Measurements from ENCODE around the gene USP25. TPM values are rescaled to one million over a fixed set of nuclear protein-coding genes. Genes with fewer than 3 reads are reported as not detected.

Gene USP25
- total RNA-seq, 1 donor from 2014 or later, result 71.8 TPM

DNA sequence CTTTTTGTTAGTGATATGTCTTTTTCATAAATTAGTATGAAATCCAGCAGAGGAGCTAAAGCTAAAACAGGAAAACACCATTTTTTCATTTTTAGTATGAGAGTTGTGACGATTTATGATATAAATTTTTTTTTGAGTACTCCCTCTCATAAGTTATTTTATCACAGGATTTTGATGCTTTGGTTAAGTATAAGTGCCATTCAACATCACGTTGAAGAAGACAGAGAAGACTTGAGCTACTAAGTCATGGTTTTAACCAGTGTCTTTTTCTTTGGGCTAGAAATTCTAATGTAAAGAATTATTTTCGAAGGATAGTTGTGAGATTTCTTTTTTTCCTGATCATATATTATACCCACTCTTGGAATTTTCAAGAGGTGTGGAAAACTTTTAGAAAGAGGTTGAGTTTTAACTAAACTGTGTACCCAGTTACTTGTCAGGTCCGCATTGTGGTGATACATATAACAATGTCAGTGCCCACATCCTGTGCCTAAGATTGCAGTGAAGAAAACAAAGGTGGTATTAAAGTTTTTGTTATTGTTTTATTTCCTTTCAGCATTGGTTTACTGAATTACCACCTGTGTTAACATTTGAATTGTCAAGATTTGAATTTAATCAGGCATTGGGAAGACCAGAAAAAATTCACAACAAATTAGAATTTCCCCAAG, 93.8 kb downstream of the USP25 start:
- DNase-seq, result no peak

DNA sequence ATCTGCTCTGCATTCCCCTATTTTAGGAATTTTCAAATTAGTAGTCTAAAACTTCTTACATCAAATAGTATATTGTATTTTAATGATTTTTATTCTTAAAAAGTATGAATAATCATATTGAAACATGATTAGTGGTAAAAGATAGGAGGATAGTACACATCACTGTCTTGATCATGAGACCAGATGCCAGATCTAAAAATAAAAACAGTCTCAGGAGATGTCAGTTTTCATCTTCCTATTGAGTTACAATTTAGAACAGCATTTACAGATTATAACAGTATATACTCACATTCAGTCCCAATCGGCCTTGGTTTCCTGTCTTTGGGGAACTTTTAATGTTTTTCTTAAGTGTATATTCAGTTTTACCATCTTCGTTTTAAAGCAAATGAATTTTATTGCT, 95.9 kb downstream of the USP25 start:
- DNase-seq, result no peak

DNA sequence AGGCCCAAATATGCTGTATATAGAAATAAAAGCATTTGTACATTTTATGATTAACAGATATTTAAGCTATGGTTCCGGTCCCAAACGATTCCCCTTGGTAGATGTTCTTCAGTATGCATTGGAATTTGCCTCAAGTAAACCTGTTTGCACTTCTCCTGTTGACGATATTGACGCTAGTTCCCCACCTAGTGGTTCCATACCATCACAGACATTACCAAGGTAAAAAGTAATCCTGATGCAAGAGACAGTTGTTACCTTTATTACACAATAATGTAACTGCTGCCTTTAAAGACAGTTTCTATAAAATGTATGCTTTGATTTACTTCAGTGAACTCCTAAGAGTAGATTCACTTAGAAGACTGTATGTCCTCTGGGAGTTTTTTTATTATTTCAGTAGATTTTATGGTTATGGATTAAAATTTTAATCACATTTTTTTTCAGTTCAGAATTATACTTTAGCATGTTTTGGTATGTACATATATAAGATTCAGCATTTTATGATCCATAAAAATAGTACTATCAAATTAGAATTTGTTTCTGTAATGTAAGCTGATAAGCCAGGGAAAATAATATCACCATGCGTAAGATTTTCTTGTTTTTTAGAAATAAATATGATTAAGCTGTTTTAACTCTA, 96.5 kb downstream of the USP25 start:
- peak; percentile 81 for DNase-seq

DNA sequence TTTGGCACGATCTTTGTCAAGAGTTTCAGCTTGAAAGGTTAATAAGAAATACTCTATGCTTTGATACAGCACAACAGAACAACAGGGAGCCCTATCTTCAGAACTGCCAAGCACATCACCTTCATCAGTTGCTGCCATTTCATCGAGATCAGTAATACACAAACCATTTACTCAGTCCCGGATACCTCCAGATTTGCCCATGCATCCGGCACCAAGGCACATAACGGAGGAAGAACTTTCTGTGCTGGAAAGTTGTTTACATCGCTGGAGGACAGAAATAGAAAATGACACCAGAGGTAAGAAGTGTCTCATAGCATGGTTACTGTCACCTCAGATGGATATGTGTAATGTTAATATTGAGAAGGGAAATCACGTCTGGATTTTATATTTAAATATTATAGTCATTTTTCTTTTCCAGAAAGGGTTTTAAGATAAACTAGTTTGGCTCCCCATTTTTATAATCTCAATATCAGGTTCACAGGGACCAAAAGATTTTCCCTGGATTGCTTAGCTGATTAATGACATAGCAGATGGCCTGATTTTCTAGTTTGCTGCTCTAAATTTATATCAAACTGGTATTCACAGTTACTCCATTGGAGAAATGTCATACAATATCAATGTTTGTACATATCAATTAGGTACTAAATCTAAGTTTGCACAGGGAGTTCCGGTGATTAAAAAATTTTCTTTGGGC, 97.3 kb downstream of the USP25 start:
- DNase-seq, result no peak

DNA sequence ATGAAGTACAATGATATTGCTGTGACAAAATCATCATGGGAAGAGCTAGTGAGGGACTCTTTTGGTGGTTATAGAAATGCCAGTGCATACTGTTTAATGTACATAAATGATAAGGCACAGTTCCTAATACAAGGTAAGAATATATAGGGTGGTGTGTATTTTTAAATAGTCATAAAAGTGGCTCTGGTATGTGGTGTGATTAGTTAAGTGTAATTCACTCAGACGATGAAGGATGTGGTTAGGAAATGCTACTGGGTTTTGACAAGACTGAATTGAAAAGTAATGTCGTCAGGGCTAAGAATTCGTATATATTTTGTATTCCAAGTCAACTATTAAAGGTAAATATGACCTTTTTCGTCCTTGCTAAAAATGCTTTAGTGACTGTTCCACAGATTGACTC, 101.7 kb downstream of the USP25 start:
- DNase-seq, result no peak

DNA sequence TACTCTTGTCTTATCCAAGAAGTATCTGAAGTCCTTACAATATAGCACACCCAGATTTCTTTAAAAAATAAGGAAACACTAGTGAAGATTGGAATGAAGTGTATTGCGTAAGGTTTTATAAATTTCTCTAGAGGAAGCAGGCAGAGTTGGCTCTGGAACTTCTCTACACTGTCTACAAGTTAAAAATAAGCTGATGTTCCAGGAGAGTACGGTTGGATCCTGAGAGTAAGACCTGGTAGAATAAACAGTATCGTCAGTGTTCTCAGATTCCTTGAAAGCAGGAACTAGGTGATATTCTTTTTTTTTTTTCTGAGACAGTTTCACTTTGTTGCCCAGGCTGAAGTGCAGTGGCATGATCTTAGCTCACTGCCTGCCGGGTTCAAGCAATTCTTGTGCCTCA, 107.9 kb downstream of the USP25 start:
- no peak for DNase-seq

DNA sequence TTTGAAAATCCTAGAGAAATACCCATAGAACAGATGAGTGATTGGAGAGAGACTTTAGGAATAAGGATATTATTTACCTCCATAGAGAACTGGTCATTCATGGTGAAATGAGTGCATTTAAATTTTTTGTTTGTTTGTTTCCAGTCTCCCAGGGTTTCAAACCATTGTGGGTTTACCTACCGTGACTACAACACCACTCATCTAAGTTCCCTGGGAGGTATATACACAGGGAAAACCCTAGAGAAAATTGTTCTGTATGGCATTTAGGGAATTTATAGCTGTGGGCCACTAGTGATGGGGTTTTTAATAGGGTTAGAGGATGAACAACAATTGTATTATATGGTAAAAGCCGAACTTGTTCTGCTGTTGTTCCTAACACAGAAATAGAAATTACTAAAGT, 109.2 kb downstream of the USP25 start:
- no peak for DNase-seq

DNA sequence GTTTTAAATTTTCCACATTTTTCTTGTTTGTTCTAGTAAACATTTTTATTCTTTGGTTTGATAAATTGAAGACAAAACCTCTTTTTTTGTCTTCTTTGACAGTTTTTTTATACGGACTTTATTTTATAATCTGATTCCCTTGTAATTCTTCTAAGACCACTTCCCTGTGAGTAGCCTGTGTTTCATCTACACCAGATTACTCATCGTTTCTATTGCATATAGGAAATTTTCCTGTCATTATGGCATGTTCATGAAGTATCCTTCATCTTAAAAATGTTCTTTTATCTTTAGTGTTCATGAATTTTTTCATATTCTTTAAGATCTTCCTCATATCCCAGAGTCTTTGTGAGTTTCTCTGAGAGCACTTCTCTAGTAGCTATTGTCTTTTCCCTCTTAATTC, 109.8 kb downstream of the USP25 start:
- no peak for DNase-seq

DNA sequence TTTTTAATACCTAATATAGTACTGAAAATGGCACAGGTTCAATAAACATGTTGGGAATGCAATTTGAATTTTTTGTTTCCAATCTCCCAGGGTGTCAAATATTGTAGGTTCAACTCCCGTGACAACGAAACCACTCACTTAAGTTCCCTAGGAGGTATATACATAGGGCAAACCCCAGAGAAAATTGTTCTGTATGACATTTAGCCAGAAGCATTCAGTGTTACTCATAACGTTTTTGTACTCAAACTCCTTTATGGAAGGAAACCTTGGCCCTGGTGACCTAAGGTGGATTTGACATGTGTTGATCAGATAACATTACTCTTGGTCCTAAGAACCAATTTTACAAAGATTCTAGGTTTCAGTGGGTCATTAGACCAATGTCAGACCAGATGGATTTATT, 110.6 kb downstream of the USP25 start:
- no peak for DNase-seq

DNA sequence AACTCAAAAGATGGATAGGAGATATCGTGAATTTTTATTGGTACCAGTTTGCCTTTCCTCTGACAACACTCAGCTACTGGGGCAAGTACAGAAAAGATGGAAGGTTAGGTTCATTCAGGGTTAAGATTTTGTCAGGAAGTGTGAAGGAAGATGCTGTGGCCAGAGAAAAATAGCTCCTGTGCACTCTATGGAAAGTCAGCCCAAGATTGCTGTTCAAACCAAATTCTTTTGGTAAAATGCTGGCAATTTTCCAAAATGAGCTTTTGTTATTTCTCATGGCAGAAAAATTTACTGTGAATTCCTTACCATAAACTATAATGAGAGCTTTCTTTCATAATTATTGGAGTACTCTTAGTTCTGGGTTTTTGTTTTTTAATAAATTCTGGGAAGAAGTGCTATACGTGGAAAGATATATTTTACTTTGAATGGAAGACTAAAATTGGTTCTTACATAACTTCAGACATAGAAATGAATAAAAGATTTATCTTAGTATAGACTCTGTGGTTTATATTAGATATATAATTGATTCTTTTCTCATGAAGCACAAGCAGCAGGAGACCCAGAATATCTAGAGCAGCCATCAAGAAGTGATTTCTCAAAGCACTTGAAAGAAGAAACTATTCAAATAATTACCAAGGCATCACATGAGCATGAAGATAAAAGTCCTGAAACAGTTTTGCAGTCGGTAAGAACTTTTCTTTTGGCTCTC, 112.2 kb downstream of the USP25 start:
- peak; percentile 75 for DNase-seq

DNA sequence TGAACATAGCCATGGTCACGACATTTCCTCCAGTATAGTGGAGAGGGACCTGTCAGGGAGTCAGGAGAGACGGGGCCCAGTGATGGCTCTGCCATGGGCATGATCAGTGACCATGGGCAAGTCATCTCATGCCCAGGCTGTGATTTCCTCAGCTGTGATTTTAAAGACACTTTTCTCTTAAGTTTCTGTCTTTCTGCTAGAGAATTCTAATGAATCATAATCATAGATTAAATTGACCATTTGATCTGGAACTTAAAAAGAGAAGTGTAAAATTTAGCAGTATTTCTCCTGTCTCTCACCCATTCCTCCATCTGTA, 112.7 kb downstream of the USP25 start:
- DNase-seq, result no peak

DNA sequence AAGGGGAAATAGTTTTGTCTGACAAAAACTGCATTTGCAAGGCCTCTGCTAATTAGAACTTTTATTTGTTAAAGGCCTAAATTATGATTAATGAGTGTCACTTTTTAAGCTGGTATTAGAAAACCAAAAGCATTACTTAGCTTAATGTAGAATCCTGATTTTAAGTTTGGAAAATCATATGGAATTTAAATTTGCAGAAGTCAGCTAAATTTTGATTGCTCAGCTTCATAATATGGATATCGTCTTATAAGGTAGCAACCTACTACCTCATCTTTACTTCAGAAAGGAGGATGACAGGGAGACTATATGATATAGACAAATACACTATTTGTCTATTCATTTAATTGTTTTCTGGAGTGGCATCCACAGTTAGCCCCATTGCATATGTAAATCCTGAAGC, 114.0 kb downstream of the USP25 start:
- no peak for DNase-seq

DNA sequence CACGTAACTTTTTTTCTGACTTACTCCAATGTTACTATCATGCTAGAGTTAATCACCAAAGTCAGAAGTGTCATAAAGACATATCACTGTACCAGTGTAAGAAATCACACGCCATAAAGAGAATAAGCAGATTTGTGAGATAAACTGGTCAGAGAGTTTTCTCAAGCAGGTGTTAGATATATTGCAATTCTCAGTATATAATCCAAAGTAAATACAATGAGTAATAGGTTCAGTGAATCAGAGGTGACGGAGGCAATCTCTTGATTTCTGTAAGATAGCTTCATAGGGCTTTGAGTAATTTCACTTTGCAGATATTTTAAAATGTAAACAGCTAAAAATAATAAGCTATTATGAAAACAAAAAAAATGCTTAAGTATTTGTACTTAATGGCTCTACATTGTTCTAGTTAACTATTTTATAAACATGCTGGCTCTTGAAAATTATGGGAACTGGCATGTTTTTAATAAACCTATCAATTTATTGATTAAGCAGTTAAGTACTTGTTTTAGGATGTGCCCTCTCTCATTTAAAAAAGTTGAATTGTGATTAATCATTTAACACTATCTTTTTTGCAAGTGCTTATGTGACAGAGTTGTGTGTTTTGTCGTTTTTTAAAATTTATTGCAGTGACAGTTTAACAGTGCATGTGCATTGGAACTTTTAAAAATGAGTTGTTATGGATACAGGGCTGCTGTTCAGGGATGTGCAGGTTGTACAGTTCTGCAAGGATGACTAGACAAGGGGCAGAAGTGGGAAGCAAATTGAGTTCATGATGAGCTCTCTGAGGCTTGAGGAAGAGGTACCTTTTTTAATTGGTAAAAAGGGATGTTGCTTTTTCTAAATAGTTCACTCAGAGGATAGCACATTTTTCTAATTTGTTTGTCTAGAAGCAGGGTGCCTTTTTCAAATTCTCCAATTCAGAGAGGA, 119.1 kb downstream of the USP25 start:
- peak; percentile 78 for DNase-seq

DNA sequence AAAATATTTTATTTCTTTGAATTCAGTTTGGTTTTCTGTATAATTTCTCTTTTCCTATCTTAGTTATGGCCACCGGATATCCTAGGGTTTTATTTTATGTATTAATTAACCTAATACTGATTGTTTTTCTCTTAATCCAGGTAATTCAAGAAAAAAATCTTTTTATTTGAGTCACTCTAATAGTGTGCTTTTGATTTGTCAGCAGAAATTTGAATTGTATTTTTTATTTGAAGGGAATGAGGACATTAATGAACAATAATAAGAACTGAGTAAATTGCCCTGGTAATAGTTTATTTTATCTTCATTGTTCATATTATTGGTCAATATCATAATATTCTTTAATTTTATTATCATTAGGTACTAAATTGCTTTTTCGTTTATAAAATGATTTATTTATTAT, 120.1 kb downstream of the USP25 start:
- DNase-seq, result no peak

DNA sequence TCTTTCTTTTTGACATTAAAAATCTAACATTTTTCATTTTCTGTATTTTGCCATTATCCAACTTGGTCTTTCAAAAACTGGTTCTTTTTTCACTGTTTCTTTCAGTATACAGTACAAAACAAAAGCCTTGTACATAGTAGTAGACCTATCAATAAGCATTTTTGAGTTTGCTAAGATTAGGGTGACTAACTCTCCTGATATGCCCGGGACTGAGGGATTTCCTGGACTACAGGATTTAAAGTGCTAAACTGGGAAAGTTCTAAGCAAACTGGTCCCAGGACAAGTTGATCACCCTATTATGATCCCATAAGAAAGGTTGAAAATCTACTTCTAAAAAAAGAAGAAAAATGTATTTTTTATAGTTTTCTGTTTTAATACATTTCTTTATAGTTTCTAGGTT, 120.9 kb downstream of the USP25 start:
- peak; percentile 88 for DNase-seq

DNA sequence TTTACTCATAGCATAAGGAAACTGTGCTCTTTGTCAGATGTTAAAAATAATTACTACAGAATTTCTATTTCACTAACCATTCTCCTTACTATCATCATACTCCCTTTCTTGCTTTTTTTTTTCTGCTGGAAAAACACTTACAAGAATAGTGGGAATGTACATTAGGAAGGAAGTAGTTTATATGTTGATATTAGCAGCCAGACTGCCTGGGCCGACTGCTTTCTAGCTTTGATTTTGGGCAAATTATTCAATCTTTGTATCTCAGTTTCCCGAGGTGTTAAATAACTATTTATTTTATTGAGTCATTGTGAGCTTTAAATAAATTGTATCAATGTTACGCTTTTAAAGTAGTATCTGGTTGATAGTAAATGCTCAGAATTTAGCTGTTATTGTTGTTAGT, 122.4 kb downstream of the USP25 start:
- DNase-seq, result peak; percentile 30

DNA sequence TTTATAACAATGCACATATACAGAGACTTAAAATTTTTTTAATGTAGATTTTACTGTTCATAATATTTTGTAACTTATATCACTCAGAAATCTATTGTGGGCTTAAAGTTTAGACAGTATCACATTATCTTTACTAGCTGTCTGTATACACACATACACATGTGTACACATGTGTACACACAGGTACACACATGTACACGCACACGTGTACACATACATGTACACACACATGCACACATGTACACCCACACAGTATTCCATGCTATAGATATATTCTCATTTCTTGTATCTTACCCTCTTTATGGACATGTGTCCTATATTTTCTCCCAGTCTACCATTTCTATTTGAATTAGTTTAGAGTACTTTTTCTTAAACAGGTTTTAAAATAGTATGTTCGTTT, 123.3 kb downstream of the USP25 start:
- DNase-seq, result no peak

DNA sequence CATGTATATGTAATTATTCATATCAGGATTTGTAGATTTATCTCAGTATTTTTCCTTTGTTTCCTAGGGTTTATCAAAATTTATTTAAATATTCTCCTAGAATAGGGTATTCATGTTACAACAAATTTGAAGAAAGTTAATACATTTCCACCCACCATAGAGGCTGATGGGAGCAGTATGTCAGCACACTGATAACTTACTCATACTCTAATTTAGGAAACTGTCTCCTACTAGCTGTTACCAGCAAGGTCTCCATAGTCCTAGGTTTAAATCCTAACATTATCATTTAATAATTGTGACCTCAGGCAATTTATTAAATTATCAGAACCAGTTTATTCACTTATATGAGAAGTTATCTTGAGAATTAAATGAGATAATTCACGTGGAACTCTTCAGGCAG, 127.0 kb downstream of the USP25 start:
- DNase-seq, result no peak

DNA sequence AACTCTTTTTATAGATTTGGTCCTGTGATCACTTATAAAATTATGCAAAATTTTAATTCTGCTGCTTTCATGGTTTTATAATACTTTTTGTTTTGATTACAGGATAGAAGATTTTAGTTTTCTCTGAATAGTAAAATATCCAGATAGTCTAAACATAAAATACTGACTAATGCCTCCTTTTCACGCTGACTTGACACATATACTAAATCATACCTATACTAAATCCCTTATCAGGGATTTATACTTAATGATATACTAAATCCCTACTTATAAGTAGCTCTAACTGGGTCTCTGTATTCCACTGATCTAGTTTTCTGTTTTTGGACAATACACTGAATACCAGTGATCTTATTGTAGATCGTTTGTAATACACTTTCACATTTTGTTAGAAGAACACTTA, 128.0 kb downstream of the USP25 start:
- no peak for DNase-seq

DNA sequence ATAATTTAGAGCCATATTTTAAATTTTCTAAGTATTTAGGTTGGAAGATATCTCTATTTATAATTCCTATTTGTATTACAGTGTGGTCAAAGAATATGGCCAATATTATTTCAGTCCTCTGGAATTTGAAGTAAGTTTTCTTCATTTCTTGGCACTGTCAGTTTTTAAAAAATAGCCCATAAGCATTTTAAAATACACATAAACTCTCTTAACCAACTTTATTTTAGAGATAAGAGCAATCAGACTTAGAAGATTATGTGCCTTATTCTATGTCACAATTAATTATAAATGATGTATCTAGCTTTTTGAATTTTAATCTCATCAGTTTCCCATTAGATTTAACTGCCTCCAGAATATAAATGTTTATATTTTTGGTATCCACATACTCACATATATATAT, 130.8 kb downstream of the USP25 start:
- DNase-seq, result no peak

DNA sequence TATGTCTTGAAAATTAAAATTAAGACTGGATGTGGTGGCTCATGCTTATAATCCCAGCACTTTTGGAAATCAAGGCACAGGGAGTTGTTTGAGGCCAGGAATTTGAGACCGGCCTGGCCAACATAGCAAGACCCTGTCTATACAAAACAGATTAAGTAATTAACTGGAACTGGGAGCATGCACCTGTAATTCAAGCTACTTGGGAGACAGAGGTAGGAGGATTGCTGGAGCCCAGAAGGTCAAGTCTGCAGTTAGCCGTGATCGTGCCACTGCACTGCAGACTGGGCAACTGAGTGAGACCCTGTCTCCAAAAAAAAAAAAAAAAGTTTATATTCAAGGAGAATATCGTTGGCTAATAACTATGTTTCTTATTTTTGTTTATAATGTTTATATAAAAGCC, 139.2 kb downstream of the USP25 start:
- DNase-seq, result no peak

DNA sequence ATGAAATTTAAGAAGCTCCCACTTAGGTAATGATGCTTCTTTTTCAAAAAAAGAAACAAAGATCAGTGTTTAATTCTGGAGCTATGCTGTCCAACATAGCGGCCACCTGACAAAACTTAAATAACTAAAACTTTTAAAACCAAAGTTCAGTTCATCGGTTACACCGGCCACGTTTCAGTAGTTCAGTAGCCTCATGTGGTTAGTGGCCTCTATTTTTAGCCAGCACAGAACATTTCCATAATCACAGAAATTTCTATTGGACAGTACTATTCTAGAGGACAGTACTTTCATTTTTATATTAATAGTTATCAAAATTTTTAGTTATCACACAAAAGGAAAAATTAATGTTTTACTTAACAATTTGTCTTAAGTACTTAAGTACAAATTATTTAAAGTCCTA, 141.0 kb downstream of the USP25 start:
- no peak for DNase-seq

DNA sequence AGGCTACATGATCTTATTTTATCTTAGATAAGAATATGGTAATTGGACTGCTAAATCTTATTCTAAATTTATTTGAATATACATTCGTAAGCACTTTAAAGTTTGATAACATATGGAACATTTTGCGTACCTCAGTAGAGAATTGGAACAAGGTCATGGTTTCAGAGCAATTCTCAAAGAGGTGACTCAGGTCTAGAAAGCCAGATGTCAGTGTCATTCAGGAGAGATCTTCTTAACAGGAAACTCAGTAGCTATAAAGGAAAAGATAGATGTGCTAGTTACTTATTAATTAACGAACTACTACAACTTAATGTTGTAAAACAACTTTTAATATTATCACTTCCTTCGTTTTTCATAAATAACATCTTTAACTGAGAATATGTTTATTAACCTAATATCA, 142.5 kb downstream of the USP25 start:
- no peak for DNase-seq
